Retinal pigment epithelial cell (primary cell): ENCODE measurements around the gene SNRPA1.
A peak's percentile ranks its signal among the peaks of the same experiment; 100 is the strongest.

Source experiments
- DNase-seq: peaks from one replicate; pipeline ENCODE4 v3.0.0-alpha.2; 2010; ENCODE audit warnings: low read depth
- H3K4me3 ChIP-seq: 2 replicates; pipeline ENCODE4 v1.5.1; 2011; ENCODE audit warnings: mild to moderate bottlenecking, low read length, control low read depth, moderate library complexity
- CTCF ChIP-seq: conservative IDR thresholded peaks from 2 replicates; pipeline ENCODE4 v1.5.1; 2011; ENCODE audit warnings: low read depth, low read length, control low read depth, inconsistent platforms

SNRPA1 gene

GRCh38 chr15:101250873-101251829 is 43.9 kb downstream of the SNRPA1 start:
- DNase-seq, result no peak
- H3K4me3 ChIP-seq, result peak overlapping the region; percentile 81
- no peak for TF ChIP-seq CTCF

GRCh38 chr15:101250341-101250831 is 44.7 kb downstream of the SNRPA1 start:
- peak; percentile 77 for DNase-seq
- no peak for TF ChIP-seq CTCF
- H3K4me3 ChIP-seq, result peak overlapping the region; percentile 81

GRCh38 chr15:101248274-101248673 is 46.8 kb downstream of the SNRPA1 start:
- no peak overlapping the region for H3K4me3 ChIP-seq
- no peak for DNase-seq
- no peak for TF ChIP-seq CTCF

GRCh38 chr15:101246824-101247745 is 48.0 kb downstream of the SNRPA1 start:
- no peak for DNase-seq
- TF ChIP-seq CTCF, result no peak
- H3K4me3 ChIP-seq, result no peak overlapping the region

- no peak for TF ChIP-seq CTCF
- no peak for DNase-seq
- no peak overlapping the region for H3K4me3 ChIP-seq
Observed at GRCh38 chr15:101246391-101246790, 48.7 kb downstream of the SNRPA1 start.

GRCh38 chr15:101244889-101245668 is 50.0 kb downstream of the SNRPA1 start:
- DNase-seq, result no peak
- H3K4me3 ChIP-seq, result no peak overlapping the region
- no peak for TF ChIP-seq CTCF
